Measurements from ENCODE around the gene GPR156. TPM values are rescaled to one million over a fixed set of nuclear protein-coding genes. Genes with fewer than 3 reads are reported as not detected.
"Not testable (repeated sequence)": the region's sequence is repeated elsewhere in the genome, so short reads cannot be mapped to it uniquely, and the experiment has no call there.

GPR156 gene
- 1 to 10 TPM in 9 of 10 donors, under 1 TPM in 1; 0.88 to 2.2 (median 1.2) TPM for polyA plus RNA-seq (ENCODE audit: insufficient read length in 10 of 10)
- long read RNA-seq, donor 1 = 0 reads
- long read RNA-seq, donor 2 = 0 reads
- long read RNA-seq, donor 3 = 0 reads
- long read RNA-seq, donor 4 = 0 reads
- long read RNA-seq, donor 5 = 0 reads
- long read RNA-seq, donor 6, full-length matches to known transcripts = 1 of 1 reads
- long read RNA-seq, donor 6, partial matches to known transcripts = 0 of 1 reads
- long read RNA-seq, donor 6, other reads (novel, unspliced or antisense) = 0 of 1 reads
- long read RNA-seq, donor 7 = 0 reads
- long read RNA-seq, donor 8 = 0 reads
- long read RNA-seq, donor 9 = 0 reads

DNA sequence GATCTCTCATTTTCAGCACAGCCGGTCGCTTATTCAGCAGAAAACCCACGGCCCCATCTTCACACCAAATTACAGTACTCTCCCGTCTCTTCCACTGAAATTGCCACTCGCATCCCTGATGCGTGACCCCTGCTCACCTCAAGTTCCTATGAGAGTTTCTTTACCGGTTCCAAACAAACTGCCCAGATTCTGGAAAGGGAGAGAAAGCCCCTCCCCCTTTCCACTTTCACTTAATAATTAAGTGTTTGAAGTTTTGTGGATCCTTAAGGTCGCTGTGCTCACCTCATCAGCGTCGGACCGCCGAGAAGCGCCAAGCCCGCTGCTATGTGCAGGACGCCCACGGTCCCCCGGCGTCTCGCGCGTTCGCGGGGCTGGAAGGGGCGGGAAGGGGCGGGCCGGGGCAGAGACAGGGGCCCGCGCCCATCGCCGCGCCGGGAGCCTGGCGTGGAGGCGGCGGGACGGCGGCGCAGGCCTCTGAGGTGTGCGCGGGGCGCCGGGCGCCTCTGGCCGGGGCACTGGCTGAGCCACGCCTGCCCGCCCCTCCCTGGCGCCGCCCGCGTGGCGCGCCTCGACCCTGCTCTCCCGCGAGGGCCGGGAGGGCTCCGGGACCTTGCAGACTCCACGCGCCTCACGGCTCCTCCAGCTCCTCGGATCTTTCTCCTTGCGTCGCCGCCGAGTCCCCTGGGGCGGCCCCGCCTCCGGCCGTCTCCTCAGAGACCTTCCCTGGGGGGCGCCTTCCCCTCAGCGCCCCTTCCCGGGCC is at the start of gene GPR156:
Gene GPR156 (minus strand): TSS at position 476 of the 761 bp plus-strand sequence. CDS start 41,124 bp downstream, outside the sequence.
- DNase-seq = peak in 1 of 3 donors; percentile 63

DNA sequence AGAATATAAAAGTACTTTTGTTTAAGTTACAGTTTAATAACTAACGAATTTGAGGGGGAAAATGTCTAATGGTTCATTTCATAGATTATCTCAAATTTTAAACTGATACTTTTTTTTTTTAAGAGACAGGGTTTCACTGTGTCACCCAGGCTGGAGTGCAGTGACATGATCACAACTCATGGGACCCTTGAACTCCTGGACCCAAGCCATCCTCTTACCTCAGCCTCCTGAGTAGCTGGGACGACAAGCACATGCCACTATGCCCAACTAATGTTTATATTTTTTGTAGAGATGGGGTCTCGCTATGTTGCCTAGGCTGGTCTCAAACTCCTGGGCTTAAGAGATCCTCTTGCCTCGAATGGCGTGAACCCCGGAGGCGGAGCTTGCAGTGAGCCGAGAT is 47.6 kb upstream of the GPR156 start:
- no peak for DNase-seq

DNA sequence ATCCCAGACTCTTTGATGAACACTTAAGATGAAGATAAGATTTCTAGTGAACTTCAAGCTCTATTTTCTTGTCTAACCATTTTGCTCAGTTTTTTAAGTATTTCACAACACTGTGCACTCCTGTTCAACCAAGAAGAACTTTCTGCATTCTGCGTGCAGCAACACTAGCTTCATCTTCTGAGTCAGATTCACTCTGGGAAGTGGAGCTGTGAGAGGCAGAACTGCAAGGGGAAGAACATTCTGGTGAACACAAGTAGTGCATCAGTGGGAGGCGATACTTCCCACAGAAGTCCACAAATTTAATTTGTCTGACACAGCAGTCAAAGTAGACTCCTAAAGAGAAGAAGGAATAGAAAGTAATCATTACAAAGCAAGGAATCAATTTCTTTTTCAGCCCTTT is 46.1 kb upstream of the GPR156 start:
- no peak for DNase-seq

DNA sequence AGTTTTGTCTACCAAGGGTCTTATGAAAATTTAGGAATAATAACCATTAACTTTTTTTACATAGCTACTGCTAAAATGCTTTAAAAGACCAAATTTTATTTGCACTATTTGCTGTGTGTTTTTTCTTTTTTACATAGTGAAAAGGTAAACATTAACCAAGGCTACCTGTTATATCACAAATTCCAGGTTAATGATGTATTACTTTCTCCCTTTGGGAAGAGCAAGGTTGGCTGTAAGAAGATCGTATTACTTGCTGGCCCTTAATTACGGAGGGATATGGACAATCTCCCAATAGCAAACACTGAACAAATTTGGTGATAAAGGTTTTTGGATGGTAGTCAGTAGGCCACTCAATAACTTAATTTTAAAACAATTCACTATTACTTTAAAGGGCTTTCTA is 41.8 kb upstream of the GPR156 start:
- no peak for DNase-seq

DNA sequence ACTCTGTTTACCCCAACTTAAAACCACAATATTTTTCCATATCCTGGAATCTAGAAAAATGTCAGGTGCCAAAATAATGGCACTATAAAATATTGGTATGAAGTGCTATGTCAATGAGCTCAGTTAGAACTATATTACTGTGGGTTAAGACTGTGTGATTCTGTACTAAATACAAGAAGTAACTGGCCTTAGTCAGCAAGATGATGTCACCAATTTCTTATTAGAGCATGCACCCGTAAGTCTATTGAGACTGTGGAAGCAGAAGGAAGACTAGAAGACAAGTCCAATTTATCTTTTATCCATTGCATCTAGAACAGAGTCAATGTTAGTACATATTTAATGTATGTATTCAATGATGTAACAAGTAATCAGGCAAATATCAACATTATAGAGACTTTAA is 39.2 kb upstream of the GPR156 start:
- DNase-seq = peak in 1 of 3 donors; percentile 5

DNA sequence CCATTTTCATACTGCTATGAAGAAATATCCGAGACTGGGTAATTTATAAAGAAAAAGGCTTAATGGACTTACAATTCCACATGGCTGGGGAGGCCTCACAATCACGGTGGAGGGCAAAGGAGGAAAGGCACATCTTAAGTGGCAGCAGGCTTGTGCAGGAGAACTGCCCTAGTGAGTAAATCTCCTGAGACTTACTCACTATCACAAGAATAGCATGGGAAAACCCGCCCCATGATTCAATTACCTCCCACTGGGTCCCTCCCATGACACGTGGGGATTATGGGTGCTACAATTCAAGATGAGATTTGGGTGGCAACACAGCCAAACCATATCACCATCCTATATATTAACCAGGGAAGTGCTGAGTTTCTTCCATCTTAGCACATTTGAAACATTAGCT is 38.7 kb upstream of the GPR156 start:
- not testable (repeated sequence) for DNase-seq

DNA sequence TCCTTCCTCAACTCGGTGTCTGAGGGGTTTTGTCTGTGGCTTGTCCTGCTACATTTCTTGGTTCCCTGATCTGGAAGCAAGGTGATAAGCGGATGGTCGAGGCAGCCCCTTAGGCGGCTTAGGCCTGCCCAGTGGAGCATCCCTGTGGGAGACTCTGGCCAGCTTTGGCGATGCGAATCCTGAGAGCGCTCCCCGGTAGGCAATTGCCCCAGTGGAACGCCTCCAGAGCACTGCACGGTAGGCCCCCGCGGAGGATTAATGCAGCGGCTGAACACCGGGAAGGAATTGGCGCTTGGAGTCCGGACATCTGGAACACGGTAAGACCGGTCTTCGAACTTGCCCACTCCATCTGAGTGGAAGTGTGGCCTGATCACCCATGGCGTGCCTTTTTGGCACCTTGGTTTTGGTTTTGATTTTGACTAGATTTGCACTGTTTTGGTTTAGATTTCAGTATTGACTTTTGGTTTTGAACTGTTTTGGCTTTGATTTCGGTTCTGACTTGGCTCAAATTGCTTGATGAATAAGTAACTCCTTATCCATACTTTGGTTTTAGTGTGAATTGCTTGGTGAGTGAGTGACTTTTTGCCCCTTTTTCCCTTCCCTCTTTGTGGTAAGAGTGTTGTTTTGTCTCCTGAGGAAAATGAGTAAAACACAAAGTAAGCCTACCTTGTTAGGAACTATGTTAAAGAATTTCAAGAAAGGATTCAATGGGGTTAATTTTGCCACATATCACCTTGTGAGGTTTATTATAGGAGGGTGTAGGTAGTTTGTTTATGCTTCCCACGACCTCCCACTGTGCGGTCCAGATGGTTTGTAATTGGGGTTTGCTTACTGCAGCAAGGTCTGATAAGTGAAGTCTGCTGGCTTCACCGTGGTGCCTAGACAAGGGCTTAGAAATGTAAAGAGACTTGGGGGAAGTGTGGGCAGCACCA is 27.1 kb upstream of the GPR156 start:
- DNase-seq = no peak

DNA sequence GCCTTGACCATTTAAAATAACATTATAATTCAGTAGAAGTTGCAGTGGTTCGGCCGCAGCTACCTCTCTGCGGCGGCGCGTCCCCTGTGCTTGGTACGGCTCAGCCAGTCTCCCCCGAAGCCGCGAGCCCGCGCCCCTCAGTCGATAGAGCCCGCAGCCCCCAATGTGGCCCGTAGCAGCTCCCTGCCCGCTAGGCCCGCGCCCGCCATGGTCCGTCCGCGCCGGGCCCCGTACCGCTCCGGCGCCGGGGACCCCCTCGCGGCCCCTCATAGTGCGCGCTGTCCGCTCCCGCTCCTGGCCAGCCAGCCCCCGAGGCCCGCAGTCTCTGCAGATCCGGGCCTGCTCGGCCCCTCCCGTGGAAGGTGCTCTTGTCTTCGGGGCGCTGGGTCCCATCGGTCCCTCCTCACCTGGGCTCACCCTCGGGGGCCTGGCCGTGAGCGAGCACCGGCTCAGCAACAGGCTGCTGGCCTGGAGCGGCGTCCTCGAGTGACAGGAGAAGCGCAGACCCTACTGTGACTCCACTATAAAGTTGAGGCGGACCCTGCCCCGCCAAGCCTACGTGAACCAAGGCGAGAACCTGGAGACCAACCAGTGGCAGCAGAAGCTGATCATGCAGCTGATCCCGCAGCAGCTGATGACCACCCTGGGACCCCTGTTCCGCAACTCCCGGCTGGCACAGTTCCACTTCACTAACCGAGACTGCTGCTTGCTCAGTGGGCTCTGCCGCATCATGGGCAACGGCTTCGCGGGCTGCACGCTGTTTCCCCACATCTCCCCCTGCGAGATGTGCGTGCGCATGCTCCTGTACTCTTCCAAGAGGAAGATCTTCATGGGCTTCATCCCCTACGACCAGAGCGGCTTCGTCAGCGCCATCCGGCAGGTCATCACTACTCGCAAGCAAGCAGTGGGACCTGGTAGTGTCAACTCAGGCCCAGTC is 21.8 kb upstream of the GPR156 start:
- no peak for DNase-seq

DNA sequence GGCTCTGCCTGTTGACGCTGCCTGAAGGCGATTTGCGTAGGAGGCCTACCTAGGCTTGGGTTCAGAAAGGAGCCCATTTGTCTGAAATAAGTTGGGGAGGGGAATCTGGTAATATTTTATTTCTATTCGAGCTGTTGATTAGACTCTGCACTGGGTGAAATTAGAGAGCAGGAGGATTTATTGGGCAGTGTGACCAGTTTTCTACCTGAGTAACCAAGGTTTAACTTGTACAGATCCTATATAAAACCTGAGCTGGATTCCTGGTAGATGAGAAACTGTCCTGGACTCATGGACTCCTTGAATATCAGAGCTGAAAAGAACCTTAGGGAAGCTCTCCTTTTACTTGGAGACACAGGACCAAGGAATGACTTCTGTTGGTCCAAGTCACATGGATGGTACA is 19.6 kb upstream of the GPR156 start:
- no peak for DNase-seq

DNA sequence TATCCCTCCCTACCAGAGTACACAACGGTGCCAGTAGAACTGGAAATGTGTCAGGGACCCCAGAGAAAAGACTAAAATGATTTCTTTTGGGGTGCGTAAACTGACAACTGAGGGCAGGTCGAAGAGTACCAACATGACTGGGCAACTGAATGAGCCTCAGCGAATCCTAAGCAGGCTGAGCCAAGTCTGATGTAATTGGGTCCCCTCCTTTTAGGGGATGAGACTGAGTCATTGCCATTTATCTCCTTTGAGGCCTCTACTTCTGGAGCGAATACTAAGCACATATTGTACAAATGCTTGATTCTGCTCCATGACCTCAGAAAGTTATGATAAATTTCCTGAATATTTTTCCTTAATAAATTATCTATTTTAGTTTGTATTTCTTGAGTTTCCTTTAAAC is 17.3 kb upstream of the GPR156 start:
- peak; percentile 15 to 52 (median 49) for DNase-seq

DNA sequence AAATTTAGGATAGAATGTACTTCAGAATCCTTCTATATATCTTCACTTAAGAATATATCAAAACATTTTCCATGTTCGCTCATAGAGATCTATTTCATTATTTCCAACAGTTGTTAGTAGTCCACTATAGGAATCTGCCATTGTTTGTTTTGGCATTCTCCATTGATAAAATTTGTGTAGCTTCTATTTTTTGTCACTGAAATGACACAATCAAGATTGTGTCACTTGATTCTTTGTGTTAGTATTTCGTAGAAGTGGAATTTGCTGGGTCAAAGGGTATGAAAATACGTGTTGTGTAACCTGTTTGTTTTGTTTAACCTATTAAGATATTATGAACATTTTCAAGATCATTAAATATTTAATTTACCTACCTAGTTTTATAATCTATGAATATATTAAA is 15.9 kb upstream of the GPR156 start:
- no peak for DNase-seq

DNA sequence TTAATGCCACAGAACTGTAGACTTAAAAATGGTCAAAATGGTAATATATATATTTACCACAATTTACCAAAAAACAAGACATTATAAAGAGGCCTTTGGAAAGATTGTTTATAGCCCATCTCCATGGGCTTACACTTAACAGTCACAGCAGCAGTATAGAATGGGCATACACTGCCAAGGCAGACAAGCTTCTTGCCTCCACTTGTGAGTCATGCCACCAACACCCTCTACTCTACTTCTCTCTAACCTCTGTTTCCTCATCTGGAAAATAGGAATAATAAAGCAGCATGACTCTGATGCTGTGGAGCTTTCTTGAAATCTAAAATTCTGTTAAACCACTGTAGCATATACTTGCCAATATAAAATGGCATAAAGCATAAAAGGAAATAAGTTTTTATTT is 14.4 kb upstream of the GPR156 start:
- no peak for DNase-seq

DNA sequence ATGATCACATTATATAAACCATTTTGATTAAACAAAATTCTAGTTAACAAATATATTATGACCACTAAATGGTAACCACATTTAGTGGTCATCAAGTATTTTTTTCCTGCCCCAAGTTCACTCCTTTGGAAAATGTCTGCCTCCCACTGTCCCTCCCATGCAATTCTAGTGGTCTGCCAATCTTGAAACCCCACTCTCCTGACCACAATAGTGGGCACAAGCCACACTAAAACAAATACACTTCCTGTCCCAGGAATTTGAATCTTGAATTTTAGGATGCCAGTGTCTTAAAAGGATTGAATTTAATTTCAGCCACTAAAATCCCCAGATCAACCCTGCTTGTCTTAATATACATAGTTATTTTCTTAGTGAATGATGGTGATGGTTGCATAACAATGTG is 14.0 kb upstream of the GPR156 start:
- no peak for DNase-seq

DNA sequence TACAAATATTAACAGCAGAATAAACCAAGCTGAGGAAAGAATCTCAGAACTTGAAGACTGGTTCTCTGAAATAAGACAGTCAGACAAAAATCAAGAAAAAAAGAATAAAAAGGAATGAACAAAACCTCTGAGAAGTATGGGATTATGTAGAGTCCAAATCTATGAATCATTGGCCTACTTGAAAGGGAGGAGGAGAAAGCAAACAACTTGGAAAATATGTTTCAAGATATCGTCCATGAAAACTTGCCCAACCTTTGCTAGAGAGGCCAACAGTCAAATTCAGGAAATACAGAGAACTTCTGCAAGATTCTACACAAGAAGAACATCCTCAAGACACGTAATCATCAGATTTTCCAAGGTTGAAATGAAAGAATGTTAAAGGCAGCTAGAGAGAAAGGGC is 6.5 kb upstream of the GPR156 start:
- not testable (repeated sequence) for DNase-seq

DNA sequence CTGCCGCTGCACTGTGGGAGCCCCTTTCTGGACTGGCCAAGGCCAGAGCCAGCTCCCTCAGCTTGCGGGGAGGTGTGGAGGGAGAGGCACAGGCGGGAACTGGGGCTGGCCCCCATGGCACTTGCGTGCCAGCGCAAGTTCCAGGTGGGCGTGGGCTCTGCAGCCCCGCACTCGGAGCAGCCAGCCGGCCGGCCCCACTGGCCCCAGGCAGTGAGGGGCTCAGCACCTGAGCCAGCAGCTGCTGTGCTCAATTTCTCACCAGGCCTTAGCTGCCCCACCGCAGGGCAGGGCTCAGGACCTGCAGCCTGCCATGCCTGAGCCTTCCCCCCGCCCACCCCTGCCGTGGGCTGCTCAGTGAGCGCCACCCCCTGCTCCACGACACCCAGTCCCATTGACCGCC is 4.6 kb upstream of the GPR156 start:
- DNase-seq = no peak

DNA sequence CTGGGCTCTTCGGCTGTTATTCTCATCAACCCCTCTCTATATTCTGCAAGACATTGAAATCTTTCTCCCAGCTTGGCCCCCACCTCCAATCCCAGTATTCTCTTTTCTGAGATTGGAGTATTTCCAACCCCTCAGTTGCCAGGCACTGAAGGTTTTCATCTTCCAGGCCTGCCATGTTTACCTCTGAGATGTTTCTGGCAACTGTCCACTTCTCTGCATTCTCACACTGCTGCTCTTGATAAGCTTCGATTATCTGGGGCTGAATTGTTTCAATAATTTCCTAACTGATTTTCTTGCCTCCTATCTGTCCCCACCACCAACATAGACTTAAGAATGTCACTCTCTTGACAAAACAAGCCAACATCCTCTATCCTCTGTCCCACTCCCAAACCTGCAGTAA is 1.4 kb upstream of the GPR156 start:
- no peak for DNase-seq

DNA sequence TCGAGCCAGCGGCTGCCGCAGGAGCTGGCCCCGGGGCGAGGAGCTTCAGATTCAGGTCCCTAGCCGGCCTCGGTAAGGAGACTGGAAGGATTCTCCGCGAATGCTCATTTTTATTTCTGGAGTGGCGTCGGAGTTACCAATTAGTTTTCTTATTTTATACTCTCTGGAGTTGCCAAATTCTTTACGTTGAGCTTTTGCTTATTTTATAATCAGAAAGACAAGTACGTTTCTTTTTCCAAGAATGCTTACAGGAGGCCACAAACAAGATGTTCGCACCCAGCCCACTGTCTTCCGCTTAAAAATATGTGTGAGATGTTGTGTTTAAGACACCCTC is 453 bp upstream of the GPR156 start:
- no peak for DNase-seq

DNA sequence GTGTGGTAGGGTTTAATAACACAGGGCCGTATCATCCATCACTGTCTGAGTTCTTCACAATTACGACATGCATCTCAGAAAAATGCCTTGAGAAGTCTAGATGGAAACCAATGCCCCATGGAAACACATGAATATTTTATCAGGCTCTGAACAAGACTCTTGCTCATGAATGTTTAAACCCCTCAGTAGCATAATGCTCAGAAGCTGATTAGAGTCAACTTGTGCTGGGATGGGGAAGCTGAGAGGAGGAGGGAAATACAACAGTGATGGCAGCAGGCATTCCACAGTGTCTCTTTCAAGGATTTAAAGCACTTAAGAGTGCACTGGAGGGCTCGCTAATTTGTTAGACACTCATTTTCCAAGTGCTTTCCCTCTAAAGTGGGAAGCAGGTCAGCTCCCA is 3.8 kb downstream of the GPR156 start:
- DNase-seq = no peak

DNA sequence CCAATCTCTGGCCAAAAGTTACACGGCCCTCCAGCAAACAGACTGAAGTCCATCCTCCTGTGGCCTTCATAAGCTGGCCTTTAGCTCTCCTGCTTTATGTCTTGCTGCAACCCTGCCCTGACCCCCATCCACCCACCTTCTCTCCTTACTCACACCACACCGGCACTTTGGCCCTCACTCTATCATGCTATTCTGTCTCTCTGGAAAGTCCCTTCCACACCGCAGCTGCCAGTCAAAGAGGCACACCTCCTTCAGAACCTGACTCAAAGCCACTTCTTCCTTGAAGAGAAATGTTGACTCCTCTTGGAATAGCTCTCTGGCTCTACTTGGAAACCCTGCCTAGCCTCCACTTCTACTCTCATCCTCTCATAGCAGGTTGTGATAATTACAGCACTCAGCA is 4.5 kb downstream of the GPR156 start:
- DNase-seq = no peak

DNA sequence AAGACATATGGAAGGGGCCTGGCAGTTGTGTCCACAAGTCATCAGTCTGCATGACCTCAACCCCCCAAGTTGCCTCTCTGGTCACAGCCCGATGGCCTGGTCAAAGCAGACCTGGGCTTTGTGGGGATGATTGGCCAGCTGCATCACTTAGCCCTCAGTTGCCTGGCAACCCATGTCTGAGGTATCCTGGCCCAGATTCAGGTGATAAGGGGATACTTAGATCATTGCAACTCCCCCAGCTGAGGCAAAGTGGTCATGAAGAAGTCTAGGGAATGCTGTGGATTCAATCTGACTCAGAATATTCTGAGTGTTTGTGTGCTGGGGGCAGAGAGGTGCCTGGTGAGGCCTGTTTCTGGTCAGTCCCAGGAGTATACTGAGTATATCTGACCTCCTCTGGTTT is 5.0 kb downstream of the GPR156 start:
- no peak for DNase-seq

DNA sequence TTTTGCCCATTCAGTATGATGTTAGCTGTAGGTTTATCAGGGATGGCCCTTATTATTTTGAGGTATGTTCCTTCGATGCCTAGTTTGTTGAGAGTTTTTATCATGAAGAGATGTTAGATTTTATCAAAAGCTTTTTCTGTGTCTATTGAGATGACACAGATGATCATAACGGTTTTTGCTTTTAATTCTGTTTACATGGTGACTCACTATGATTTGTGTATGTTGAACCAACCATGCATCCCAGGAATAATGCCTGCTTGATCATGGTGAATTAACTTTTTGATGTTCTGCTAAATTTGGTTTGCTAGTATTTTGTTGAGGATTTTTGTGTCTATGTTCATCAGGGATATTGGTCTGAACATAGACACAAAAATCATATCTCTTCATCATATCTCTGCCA is 8.3 kb downstream of the GPR156 start:
- no peak for DNase-seq

Data from muscle of back (tissue), 13 donors.